Activated naive CD4-positive, alpha-beta T cell treated with Interleukin-2 at 50 U/mL for 16 hours (primary cell): ENCODE results near the gene DCLRE1B.
A peak's percentile ranks its signal among the peaks of the same experiment; 100 is the strongest.
"Not testable (repeated sequence)": the region's sequence is repeated elsewhere in the genome, so short reads cannot be mapped to it uniquely, and the experiment has no call there.

ENCODE experiments used
- DNase-seq: peaks from one replicate; pipeline ENCODE4 v3.0.0-alpha.2; 2020

The DCLRE1B gene

GRCh38 chr1:113928941-113929749 is 24.0 kb downstream of the DCLRE1B start, which contains the start of gene HIPK1:
TSS of gene HIPK1 (plus strand) at chr1:113929324.
- DNase-seq, result peak; percentile 94

- peak; percentile 71 for DNase-seq
Measured at GRCh38 chr1:113929750-113930498, 24.8 kb downstream of the DCLRE1B start.

GRCh38 chr1:113930499-113931161 is 25.5 kb downstream of the DCLRE1B start:
- peak; percentile 76 for DNase-seq

GRCh38 chr1:113931451-113931851 is 26.3 kb downstream of the DCLRE1B start:
- DNase-seq, result no peak

- DNase-seq, result no peak
Measured at GRCh38 chr1:113934006-113934405, 28.9 kb downstream of the DCLRE1B start.

- DNase-seq, result no peak
Measured at GRCh38 chr1:113934511-113935055, 29.5 kb downstream of the DCLRE1B start.

GRCh38 chr1:113935176-113935575 is 30.1 kb downstream of the DCLRE1B start:
- DNase-seq, result no peak

- no peak for DNase-seq
Measured at GRCh38 chr1:113935970-113936369, 30.8 kb downstream of the DCLRE1B start.

- no peak for DNase-seq
Measured at GRCh38 chr1:113937146-113937545, 32.0 kb downstream of the DCLRE1B start.

- no peak for DNase-seq
Measured at GRCh38 chr1:113938192-113938591, 33.1 kb downstream of the DCLRE1B start.

GRCh38 chr1:113940365-113941244 is 35.5 kb downstream of the DCLRE1B start:
- peak; percentile 36 for DNase-seq

- DNase-seq, result no peak
Measured at GRCh38 chr1:113941245-113941559, 36.1 kb downstream of the DCLRE1B start.

GRCh38 chr1:113942527-113942926 is 37.4 kb downstream of the DCLRE1B start:
- DNase-seq, result no peak

GRCh38 chr1:113943028-113943811 is 38.1 kb downstream of the DCLRE1B start:
- no peak for DNase-seq

- no peak for DNase-seq
Measured at GRCh38 chr1:113945329-113945728, 40.2 kb downstream of the DCLRE1B start.

GRCh38 chr1:113946112-113946511 is 41.0 kb downstream of the DCLRE1B start:
- DNase-seq, result no peak

GRCh38 chr1:113946678-113947387 is 41.7 kb downstream of the DCLRE1B start:
- DNase-seq, result no peak

- no peak for DNase-seq
Measured at GRCh38 chr1:113947388-113948107, 42.4 kb downstream of the DCLRE1B start.

GRCh38 chr1:113948151-113948550 is 43.0 kb downstream of the DCLRE1B start:
- not testable (repeated sequence) for DNase-seq

GRCh38 chr1:113949007-113949406 is 43.9 kb downstream of the DCLRE1B start:
- DNase-seq, result no peak
